Testis (tissue), 3 donors: ENCODE measurements around the gene LRRC27. TPM values are rescaled to one million over a fixed set of nuclear protein-coding genes. Genes with fewer than 3 reads are reported as not detected.
"Not testable (repeated sequence)": the region's sequence is repeated elsewhere in the genome, so short reads cannot be mapped to it uniquely, and the experiment has no call there.

Experiments
- DNase-seq: peaks from one replicate; pipeline ENCODE4 v3.0.0-alpha.2; 2019
- H3K27ac ChIP-seq, 2 donors: fragments of 200-600 bp; sonication (generic); one replicate each; pipeline ENCODE4 v1.5.1; 2019
- H3K27me3 ChIP-seq: fragments of 200-600 bp; sonication (generic); one replicate; pipeline ENCODE4 v1.5.1; 2019
- H3K36me3 ChIP-seq: fragments of 200-600 bp; sonication (generic); one replicate; pipeline ENCODE4 v1.5.1; 2017; ENCODE audit warnings: low read depth; ENCODE audit errors: missing control alignments
- H3K4me1 ChIP-seq: fragments of 200-600 bp; sonication (generic); one replicate; pipeline ENCODE4 v1.5.1; 2019
- H3K4me3 ChIP-seq, 2 donors: fragments of 200-600 bp; sonication (generic); one replicate each; pipeline ENCODE4 v1.5.1; 2017 to 2019
- H3K9me3 ChIP-seq: fragments of 200-600 bp; sonication (generic); one replicate; pipeline ENCODE4 v1.5.1; 2017
- CTCF ChIP-seq, 3 experiments: fragments of 450-650 bp in 2 of 3; fragments of 200-600 bp in 1 of 3; sonication (generic) in 1 of 3; IDR thresholded peaks; one replicate each; pipeline ENCODE4 v1.5.1; 2016 to 2019; ENCODE audit warnings: antibody characterized with exemption in 3 of 3, mild to moderate bottlenecking in 2 of 3, moderate library complexity in 1 of 3
- POLR2A ChIP-seq: fragments of 450-650 bp; IDR thresholded peaks from one replicate; pipeline ENCODE4 v1.6.1; 2017; ENCODE audit warnings: antibody characterized with exemption, mild to moderate bottlenecking, moderate library complexity
- WGBS, 2 donors: methylation state at CpG; one replicate each; pipeline ENCODE4 v1.1.5; 2018; 5-methylcytosine and 5-hydroxymethylcytosine counted together
- intact Hi-C: fragments of 100-400 bp; cut with DNase I; formaldehyde crosslinking; loops from one replicate; pipeline ENCODE4 v1.15.1; 2023; ENCODE audit warnings: low total_unique reads
- polyA plus RNA-seq: library from polyadenylated mRNA; stranded (reverse); fragments of 350-450 nt; fragmentation: Illumina TruSeq; extraction: RNeasy Lipid Tissue Mini Kit (QIAGEN cat#74804); gene quantifications from one replicate; pipeline ENCODE4 v1.2.3, GENCODE V29; 2014; ENCODE audit warnings: low read depth, low replicate concordance; ENCODE audit not compliant: insufficient read depth
- total RNA-seq, 2 donors: library from RNA; depleted of rRNA; stranded (reverse); fragments of >200 nt; gene quantifications; one replicate each; pipeline ENCODE4 v1.2.3, GENCODE V29; 2016

Gene LRRC27
- total and polyA plus RNA-seq, 3 donors from 2014 or later: 49.4 to 164 (median 110) TPM

- intact Hi-C loops: loop anchor here (10.0 kb wide), 1 partner anchor 128 kb away; no protein-coding TSS in a partner anchor
- not testable (repeated sequence) for H3K27me3 ChIP-seq, H3K4me3 ChIP-seq, H3K36me3 ChIP-seq, H3K4me1 ChIP-seq, H3K27ac ChIP-seq, H3K9me3 ChIP-seq
- DNase-seq: peak; percentile 80
- WGBS, 2 donors: 65 to 74% methylated on average over 23 to 29 of the region's 44 CpGs
- TF ChIP-seq CTCF (IDR thresholded peaks at IDR 0.05): peak; percentile 26 to 70 (median 69)
Observed at GRCh38 chr10:132352462-132353308, 20.7 kb downstream of the LRRC27 start.

- no peak for TF ChIP-seq CTCF (IDR thresholded peaks at IDR 0.05)
- TF ChIP-seq POLR2A: no peak
- Histone ChIP-seq H3K4me3 (no peak overlapping the region), H3K4me1 (no peaks in the 10 kb centered on the region), H3K27me3 (no peaks in the 10 kb centered on the region), H3K36me3 (no peaks in the 10 kb centered on the region), H3K27ac (no peak overlapping the region), H3K9me3 (no peaks in the 10 kb centered on the region)
- no peak for DNase-seq
- 91 to 92% methylated on average over 19 to 20 of the region's 20 CpGs for WGBS, 2 donors
- intact Hi-C loops: loop anchor here (10.0 kb wide), 1 partner anchor 129 kb away; no protein-coding TSS in a partner anchor
Observed at GRCh38 chr10:132353456-132354355, 21.7 kb downstream of the LRRC27 start.

- Histone ChIP-seq H3K9me3 (no peaks in the 10 kb centered on the region), H3K4me1 (no peaks in the 10 kb centered on the region), H3K27ac (no peak overlapping the region), H3K27me3 (no peaks in the 10 kb centered on the region), H3K36me3 (no peaks in the 10 kb centered on the region), H3K4me3 (no peak overlapping the region)
- DNase-seq: no peak
- intact Hi-C loops: loop anchor here (10.0 kb wide), 1 partner anchor 130 kb away; no protein-coding TSS in a partner anchor
- TF ChIP-seq CTCF (IDR thresholded peaks at IDR 0.05): no peak
- no peak for TF ChIP-seq POLR2A
- WGBS, 2 donors: 89 to 92% methylated on average over 27 to 32 of the region's 32 CpGs
Observed at GRCh38 chr10:132354356-132355094, 22.5 kb downstream of the LRRC27 start.

- no peaks in the 10 kb centered on the region for H3K36me3 ChIP-seq
- H3K27ac ChIP-seq: no peak overlapping the region
- WGBS, 2 donors: 89 to 93% methylated on average over 6 to 17 of the region's 17 CpGs
- no peaks in the 10 kb centered on the region for H3K9me3 ChIP-seq
- H3K4me3 ChIP-seq: no peak overlapping the region
- no peak for TF ChIP-seq POLR2A
- no peak for TF ChIP-seq CTCF (IDR thresholded peaks at IDR 0.05)
- no peaks in the 10 kb centered on the region for H3K27me3 ChIP-seq
- intact Hi-C loops: loop anchor here (10.0 kb wide), 1 partner anchor 130 kb away; no protein-coding TSS in a partner anchor
- DNase-seq: no peak
- no peaks in the 10 kb centered on the region for H3K4me1 ChIP-seq
Observed at GRCh38 chr10:132355297-132355696, 23.3 kb downstream of the LRRC27 start.
